ENCODE data around the gene PSMD8.

GRCh38 chr19:38384209-38385027 lies 10.0 kb downstream of the PSMD8 start:
- TF ChIP-seq, protein P1, sequence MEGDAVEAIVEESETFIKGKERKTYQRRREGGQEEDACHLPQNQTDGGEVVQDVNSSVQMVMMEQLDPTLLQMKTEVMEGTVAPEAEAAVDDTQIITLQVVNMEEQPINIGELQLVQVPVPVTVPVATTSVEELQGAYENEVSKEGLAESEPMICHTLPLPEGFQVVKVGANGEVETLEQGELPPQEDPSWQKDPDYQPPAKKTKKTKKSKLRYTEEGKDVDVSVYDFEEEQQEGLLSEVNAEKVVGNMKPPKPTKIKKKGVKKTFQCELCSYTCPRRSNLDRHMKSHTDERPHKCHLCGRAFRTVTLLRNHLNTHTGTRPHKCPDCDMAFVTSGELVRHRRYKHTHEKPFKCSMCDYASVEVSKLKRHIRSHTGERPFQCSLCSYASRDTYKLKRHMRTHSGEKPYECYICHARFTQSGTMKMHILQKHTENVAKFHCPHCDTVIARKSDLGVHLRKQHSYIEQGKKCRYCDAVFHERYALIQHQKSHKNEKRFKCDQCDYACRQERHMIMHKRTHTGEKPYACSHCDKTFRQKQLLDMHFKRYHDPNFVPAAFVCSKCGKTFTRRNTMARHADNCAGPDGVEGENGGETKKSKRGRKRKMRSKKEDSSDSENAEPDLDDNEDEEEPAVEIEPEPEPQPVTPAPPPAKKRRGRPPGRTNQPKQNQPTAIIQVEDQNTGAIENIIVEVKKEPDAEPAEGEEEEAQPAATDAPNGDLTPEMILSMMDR (conservative IDR thresholded peaks at IDR 0.05 in 1 of 2, IDR thresholded peaks at IDR 0.05 in 1 of 2; ENCODE audit: extremely low read depth in 1 of 2, insufficient read depth in 1 of 2, low read depth in 1 of 2, low read length in 2 of 2): peak in 1 of 2 donors; percentile 14
- TF ChIP-seq EZH2 (IDR thresholded peaks at IDR 0.05; ENCODE audit: borderline replicate concordance, low read length): no peak
